Activated T-cell treated with anti-CD3 and anti-CD28 coated beads for 48 hours (primary cell): ENCODE measurements around the gene B3GALT6.
"Not testable (repeated sequence)": the region's sequence is repeated elsewhere in the genome, so short reads cannot be mapped to it uniquely, and the experiment has no call there.

Experiments
- DNase-seq: peaks from one replicate; pipeline ENCODE4 v3.0.0-alpha.2; 2020; ENCODE audit warnings: low read depth

Gene B3GALT6

DNA sequence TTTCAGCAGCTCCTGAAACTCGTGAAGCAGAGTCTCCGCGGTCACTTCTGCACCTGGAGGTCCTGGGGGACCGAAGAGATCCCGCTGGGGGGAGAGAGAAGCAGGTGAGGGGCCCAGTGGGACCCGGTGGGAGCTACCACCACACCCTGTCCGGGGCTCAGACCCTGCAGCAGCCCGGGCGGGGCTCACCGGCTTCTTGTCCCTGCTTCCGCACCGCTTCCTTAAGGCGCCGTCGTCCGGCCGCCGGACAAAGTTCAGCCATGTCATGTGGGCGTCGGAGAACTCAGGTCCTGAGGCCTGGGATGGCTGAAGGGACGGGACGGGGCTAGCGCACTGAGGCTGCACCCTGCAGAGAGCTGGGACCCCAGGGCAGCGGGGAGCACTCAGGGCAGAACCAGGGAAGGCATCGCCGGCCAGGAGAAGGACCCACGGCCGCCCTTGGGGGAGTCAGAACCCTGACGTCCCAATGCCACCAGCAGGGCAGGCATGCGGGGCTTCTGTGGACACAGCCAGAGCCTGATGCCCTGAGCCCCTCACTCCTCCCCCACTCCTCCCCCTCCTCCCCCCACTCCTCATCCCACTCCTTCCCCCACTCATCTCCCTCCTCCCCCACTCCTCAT, 12.3 kb downstream of the B3GALT6 start:
- no peak for DNase-seq

GRCh38 chr1:1245178-1245816, 13.3 kb downstream of the B3GALT6 start:
- DNase-seq = no peak

GRCh38 chr1:1245817-1246576, 14.0 kb downstream of the B3GALT6 start:
- no peak for DNase-seq

GRCh38 chr1:1246577-1247340, 14.7 kb downstream of the B3GALT6 start, which contains the start of gene C1QTNF12:
C1QTNF12 (minus strand) TSS chr1:1246722; CDS start chr1:1246690, 32 bp downstream.
- no peak for DNase-seq

DNA sequence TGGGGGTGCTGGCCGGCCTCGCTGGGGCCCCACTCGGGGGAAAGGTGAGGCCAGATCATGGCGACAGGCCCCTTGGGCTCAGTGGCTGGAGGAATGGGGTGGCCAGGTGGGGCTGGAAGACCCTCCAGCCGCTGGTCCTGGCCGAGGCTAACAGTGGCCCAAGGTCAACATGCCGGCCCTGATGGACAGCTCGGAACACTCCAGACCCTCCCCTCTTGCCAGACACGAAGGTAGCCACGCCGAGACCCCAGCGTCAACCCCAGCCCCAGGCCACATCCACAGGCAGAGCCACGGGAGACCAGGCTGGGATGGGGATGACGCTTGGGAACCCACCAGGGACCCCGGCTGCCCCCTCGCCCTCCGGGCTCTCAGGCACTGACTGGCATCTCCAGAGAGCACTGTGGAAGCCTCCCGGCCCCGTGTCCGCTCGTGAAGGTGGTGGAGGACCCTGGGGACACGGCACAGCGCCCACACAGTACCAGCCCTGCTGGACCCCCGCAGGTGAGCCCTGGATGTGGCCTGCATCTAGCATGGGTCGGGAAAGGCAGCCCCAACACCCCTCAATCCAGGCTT, 15.4 kb downstream of the B3GALT6 start:
- DNase-seq = no peak

- DNase-seq = not testable (repeated sequence)
Observed at GRCh38 chr1:1248009-1248913, 16.2 kb downstream of the B3GALT6 start.

- DNase-seq = peak; percentile 45
Observed at GRCh38 chr1:1250786-1251284, 18.8 kb downstream of the B3GALT6 start.

GRCh38 chr1:1253314-1253713, 21.3 kb downstream of the B3GALT6 start:
- DNase-seq = no peak

DNA sequence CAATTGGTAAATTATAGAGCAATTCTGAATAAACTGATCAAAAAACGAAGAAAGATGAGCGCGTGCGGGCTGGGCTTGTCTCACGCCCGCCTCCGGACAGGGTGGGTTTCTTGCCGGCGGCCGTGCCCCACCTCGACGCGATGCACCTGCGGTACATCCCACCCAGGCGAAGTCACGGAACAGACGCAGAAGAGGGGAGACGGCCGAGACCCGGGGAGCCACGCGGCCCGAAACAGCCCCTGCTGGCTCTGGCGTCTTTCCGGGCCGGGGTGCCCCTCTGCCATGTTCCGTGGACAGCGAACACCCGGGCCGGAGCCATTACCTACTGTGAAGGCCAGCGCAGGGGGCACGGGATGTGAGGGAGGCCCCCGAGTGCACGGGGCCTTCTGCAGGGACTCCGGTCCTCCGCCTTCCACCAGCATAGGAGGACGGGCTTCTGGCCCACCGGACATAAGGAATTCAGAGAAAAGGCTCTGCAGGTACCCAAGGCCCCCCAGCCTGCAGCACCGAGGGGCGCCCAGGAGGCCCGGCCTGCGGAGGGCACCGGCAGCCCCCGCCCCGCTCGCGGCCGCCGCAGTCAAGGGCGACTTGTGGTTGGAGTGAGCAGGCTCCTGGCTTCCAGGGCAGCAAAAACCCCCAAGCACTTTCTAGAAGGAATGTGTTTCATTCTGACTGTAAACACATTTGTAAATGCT, 22.1 kb downstream of the B3GALT6 start:
- no peak for DNase-seq

DNA sequence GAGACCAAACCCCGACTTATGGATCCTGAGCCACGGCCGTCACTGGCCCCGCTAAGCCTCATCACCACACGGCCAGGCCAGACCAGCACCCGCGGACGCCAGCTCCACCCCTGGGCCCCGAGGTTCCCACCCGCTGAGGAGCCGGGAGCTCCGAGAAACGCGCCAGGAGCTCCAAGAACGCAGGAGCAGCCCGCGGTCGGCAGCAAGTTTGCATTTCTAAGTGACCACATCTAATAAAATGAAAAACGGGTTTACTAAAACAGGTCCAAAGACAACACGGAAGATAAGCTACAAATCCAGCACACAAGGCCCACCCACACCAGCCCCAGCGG, 22.6 kb downstream of the B3GALT6 start:
- DNase-seq = no peak

DNA sequence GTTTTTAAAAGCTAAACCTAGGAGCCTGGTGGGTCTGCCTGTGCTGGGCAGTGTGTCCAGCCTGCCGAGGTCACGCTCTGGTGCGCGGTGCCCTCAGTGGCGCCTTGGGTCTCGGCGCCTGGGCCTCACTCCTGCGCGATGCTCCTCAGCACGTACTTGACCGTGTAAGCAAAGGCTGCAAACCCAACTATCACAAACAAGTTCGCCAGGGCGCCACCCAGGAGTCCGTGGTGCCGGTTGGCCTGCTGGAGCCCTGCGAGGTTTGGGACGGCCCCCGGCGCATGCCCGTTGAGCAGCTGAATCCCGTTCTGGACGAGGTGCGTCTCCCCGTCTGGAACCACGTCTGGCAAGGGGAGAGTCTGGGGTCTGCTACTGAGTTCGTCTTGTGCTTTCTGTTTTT, 23.0 kb downstream of the B3GALT6 start:
- DNase-seq = no peak

DNA sequence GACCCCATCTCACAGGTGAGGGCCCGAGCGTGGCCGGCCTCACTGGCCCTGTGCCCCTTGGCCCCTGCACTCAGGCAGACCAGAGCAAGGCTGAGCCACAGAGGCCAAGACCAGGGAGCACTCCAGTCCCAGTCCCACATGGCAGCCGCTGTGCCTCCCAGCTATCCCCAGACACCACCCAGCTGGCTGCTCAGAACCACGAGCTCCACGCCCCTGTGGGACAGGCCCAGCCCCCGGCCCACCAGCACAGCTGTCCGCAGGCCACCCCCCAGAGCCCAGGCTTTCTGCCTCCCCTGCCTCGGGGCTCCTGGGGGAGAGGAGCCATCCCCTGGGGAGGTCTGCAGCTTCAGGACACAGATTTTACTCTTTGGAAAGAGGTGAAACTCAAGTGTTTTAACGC, 23.6 kb downstream of the B3GALT6 start:
- DNase-seq = no peak

DNA sequence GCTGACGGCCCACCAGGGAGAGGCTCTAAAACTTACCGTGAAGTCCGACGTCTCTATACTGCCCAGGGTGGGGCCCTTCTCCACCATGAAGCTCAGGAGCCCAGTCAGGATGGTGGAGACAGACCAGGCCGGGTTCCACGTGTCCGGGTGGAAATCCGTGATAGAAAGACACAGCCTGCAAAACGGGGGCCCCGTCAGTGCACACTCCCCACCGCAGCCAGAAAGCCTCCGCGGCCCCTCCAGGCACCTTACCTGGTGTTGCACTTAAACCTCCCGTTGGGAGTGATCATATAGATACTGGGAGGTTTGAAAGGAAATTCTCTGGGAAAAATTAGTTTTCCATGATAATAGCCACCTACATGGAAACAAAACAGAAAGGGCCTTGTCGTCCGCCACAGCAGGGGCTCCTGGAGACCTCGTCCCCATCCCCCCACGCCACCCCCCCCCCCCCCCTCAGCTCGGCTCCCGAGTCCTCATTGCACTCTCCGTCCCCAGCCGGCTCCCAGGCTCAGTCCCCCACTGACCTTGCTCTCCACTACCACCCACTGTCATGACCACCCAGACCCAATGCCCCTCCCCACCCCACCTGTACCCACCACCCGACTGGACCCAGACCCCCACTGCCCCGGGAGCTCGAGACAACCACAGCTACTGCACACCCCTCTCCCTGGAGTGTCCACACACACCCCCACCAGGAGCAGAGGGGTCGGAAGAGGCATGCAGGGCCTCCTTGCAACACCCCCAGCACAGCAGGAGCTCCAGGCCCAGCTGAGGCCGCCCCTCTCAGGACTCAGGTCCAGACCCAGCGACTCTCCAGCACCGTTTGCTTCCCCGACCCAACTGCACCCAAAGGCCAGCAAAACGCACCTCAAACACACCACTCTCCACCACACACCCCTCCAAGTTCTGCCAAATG, 25.2 kb downstream of the B3GALT6 start:
- DNase-seq = no peak

DNA sequence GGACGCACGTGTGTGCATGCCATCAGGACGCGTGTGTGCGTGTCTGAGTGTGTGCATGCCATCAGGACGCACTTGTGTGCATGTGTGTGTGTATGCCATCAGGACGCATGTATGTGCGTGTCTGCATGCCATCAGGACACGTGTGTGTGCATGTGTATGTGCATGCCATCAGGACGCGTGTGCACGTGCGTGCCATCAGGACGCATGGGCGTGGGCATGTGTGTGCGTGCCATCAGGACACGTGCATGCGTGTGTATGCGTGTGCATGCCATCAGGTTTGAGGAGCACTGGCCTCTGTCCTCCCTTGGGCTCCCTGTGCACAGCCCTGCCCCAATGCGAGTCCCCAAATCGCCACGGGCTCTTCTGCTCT, 27.1 kb downstream of the B3GALT6 start:
- DNase-seq = no peak

DNA sequence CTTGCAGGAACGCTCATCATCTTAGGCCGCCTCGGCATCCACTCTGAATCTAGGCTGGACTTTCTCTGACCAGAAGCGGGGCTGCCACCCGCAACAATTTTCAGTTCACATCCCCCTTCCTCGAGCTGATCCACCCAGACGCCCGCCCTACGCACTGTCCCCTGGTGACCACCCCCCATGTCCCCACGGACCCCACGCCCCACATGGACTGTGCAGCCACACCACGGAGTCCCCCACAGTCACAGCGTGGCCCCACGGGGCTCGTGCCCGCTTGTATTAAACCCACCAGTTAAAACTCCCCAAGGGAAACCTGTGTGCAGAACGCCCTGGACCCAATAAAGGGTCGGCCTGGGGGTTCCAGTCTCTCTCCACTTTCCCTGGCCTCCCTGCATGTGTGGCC, 27.5 kb downstream of the B3GALT6 start:
- DNase-seq = no peak

- DNase-seq = no peak
Observed at GRCh38 chr1:1259951-1260600, 28.0 kb downstream of the B3GALT6 start.

GRCh38 chr1:1260843-1261560, 29.0 kb downstream of the B3GALT6 start:
- no peak for DNase-seq

DNA sequence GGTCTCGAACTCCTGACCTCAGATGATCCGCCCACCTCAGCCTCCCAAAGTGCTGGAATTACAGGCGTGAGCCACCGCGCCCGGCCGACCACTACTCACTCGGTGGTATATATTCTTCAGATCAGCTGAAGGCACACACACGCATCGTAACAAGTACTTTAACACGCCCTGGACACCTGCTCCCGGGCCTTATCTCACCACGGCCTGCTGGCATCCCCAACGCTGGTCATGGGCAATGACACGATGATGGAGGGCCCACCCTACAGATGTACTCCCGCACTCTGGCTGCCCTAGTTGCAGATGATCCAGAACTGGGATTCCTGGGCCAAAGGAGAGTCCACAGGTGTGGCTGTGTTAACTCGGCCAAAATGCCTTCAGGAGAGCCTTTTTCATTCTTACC, 30.0 kb downstream of the B3GALT6 start:
- DNase-seq = no peak
